ENCODE data around the gene NUTM2D.
"Not testable (repeated sequence)": the region's sequence is repeated elsewhere in the genome, so short reads cannot be mapped to it uniquely, and the experiment has no call there.

The NUTM2D gene

GRCh38 chr10:87357444-87357843 is at the start of gene NUTM2D:
TSS of gene NUTM2D (plus strand) at chr10:87357744. CDS start at chr10:87358266, 522 bp downstream.
- not testable (repeated sequence) for DNase-seq

- DNase-seq, result not testable (repeated sequence)
These were observed 48.8 kb upstream of the NUTM2D start for GRCh38 chr10:87308702-87309101.

GRCh38 chr10:87309657-87310056 is 47.9 kb upstream of the NUTM2D start:
- DNase-seq, result not testable (repeated sequence)

- not testable (repeated sequence) for DNase-seq
These were observed 46.0 kb upstream of the NUTM2D start for GRCh38 chr10:87311521-87311920.

GRCh38 chr10:87313649-87314359 is 43.7 kb upstream of the NUTM2D start:
- DNase-seq, result not testable (repeated sequence)

- not testable (repeated sequence) for DNase-seq
These were observed 43.1 kb upstream of the NUTM2D start for GRCh38 chr10:87314360-87314973.

GRCh38 chr10:87321505-87321904 is 36.0 kb upstream of the NUTM2D start:
- not testable (repeated sequence) for DNase-seq

- DNase-seq, result not testable (repeated sequence)
These were observed 33.0 kb upstream of the NUTM2D start for GRCh38 chr10:87324559-87324958.

GRCh38 chr10:87327958-87328357 is 29.6 kb upstream of the NUTM2D start:
- not testable (repeated sequence) for DNase-seq

GRCh38 chr10:87329131-87329530 is 28.4 kb upstream of the NUTM2D start:
- not testable (repeated sequence) for DNase-seq

GRCh38 chr10:87332687-87333086 is 24.9 kb upstream of the NUTM2D start:
- not testable (repeated sequence) for DNase-seq

GRCh38 chr10:87340411-87340810 is 17.1 kb upstream of the NUTM2D start:
- not testable (repeated sequence) for DNase-seq

- DNase-seq, result not testable (repeated sequence)
These were observed 15.9 kb upstream of the NUTM2D start for GRCh38 chr10:87341546-87342142.

GRCh38 chr10:87342249-87342710 is 15.3 kb upstream of the NUTM2D start:
- DNase-seq, result peak; percentile 89

- DNase-seq, result peak; percentile 85
These were observed 14.8 kb upstream of the NUTM2D start for GRCh38 chr10:87342711-87343258.

GRCh38 chr10:87345743-87346142 is 11.8 kb upstream of the NUTM2D start:
- DNase-seq, result not testable (repeated sequence)

GRCh38 chr10:87350161-87350560 is 7.4 kb upstream of the NUTM2D start:
- not testable (repeated sequence) for DNase-seq

GRCh38 chr10:87352825-87353224 is 4.7 kb upstream of the NUTM2D start:
- DNase-seq, result not testable (repeated sequence)

- DNase-seq, result not testable (repeated sequence)
These were observed 2.4 kb upstream of the NUTM2D start for GRCh38 chr10:87355110-87355509.

GRCh38 chr10:87358159-87358558 is 615 bp downstream of the NUTM2D start:
- DNase-seq, result not testable (repeated sequence)

GRCh38 chr10:87369514-87370112 is 12.1 kb downstream of the NUTM2D start:
- DNase-seq, result not testable (repeated sequence)

- not testable (repeated sequence) for DNase-seq
These were observed 16.5 kb downstream of the NUTM2D start for GRCh38 chr10:87374091-87374490.

- not testable (repeated sequence) for DNase-seq
These were observed 21.6 kb downstream of the NUTM2D start for GRCh38 chr10:87379115-87379514.

Data from CD4-positive, alpha-beta T cell treated with Interleukin-21 for 1 hour (primary cell).